Neural cell (in vitro differentiated cells): ENCODE data around the gene BMERB1. TPM values are rescaled to one million over a fixed set of nuclear protein-coding genes. Genes with fewer than 3 reads are reported as not detected.

ENCODE experiments used
- H2AFZ ChIP-seq: fragments of 200-600, 300-800 bp; sonication (generic), shearing (Covaris generic); 2 replicates; pipeline ENCODE4 v1.6.0; 2014; ENCODE audit warnings: low read depth, mild to moderate bottlenecking, antibody characterized with exemption, low read length, moderate library complexity
- H3F3A ChIP-seq: fragments of 200-600 bp; shearing (Covaris generic); 2 replicates; pipeline ENCODE4 v1.6.1; 2016; ENCODE audit warnings: mild to moderate bottlenecking, moderate library complexity, mixed read lengths, antibody characterized with exemption, low read length; ENCODE audit not compliant: insufficient read depth, poor library complexity, severe bottlenecking
- H3K27ac ChIP-seq: fragments of 200-600, 300-800 bp; sonication (generic), shearing (Covaris generic); 2 replicates; pipeline ENCODE4 v1.5.1; 2014; ENCODE audit warnings: mild to moderate bottlenecking, low read length, moderate library complexity
- H3K27me3 ChIP-seq: fragments of 300-800, 200-600 bp; sonication (generic), shearing (Covaris generic); 2 replicates; pipeline ENCODE4 v1.6.0; 2014; ENCODE audit warnings: mild to moderate bottlenecking, low read depth, low read length, moderate library complexity; ENCODE audit not compliant: insufficient read depth
- H3K36me3 ChIP-seq: fragments of 300-800, 200-600 bp; sonication (generic), shearing (Covaris generic); 2 replicates; pipeline ENCODE4 v1.5.1; 2014; ENCODE audit warnings: mild to moderate bottlenecking, antibody characterized with exemption, low read length, moderate library complexity; ENCODE audit not compliant: insufficient read depth
- H3K4me2 ChIP-seq: fragments of 300-800, 200-600 bp; sonication (generic), shearing (Covaris generic); 2 replicates; pipeline ENCODE4 v1.6.0; 2014; ENCODE audit warnings: mild to moderate bottlenecking, low read length
- H3K4me3 ChIP-seq: fragments of 300-800, 200-600 bp; sonication (generic), shearing (Covaris generic); 2 replicates; pipeline ENCODE4 v1.5.1; 2014; ENCODE audit warnings: mild to moderate bottlenecking, low read length, moderate library complexity
- H3K79me2 ChIP-seq: fragments of 200-600 bp; shearing (Covaris generic); replicated peaks from 2 replicates; pipeline ENCODE4 v1.6.0; 2014; ENCODE audit warnings: mild to moderate bottlenecking, low read length, moderate library complexity; ENCODE audit not compliant: insufficient read depth
- H3K9ac ChIP-seq: fragments of 300-800, 200-600 bp; sonication (generic), shearing (Covaris generic); 2 replicates; pipeline ENCODE4 v1.6.1; 2016; ENCODE audit warnings: mild to moderate bottlenecking, low read length, mixed read lengths
- H3K9me2 ChIP-seq: fragments of 200-600 bp; shearing (Covaris generic); 2 replicates; pipeline ENCODE4 v1.6.1; 2016; ENCODE audit warnings: mild to moderate bottlenecking, low read length, mixed read lengths; ENCODE audit not compliant: insufficient read depth
- H3K9me3 ChIP-seq: fragments of 200-600, 300-800 bp; sonication (generic), shearing (Covaris generic); 2 replicates; pipeline ENCODE4 v1.6.1; 2016; ENCODE audit warnings: mild to moderate bottlenecking, mixed run types, low read length, moderate library complexity, mixed read lengths
- H4K20me1 ChIP-seq: fragments of 200-600 bp; shearing (Covaris generic); 2 replicates; pipeline ENCODE4 v1.6.1; 2016; ENCODE audit warnings: mild to moderate bottlenecking, mixed run types; ENCODE audit not compliant: insufficient read depth
- EP300 ChIP-seq: fragments of 450-650 bp; conservative IDR thresholded peaks from 2 replicates; pipeline ENCODE4 v1.6.1; 2014; ENCODE audit warnings: antibody characterized with exemption, mild to moderate bottlenecking, moderate library complexity; ENCODE audit not compliant: poor library complexity, severe bottlenecking
- EZH2 ChIP-seq: fragments of 200-600, 300-800 bp; shearing (Covaris generic), sonication (generic); IDR thresholded peaks from 2 replicates; pipeline ENCODE4 v1.6.1; 2014; ENCODE audit warnings: antibody characterized with exemption, low read length, borderline replicate concordance, mild to moderate bottlenecking; ENCODE audit not compliant: insufficient read depth, poor library complexity, severe bottlenecking
- MXI1 ChIP-seq: fragments of 450-650 bp; conservative IDR thresholded peaks from 2 replicates; pipeline ENCODE4 v1.6.1; 2014; ENCODE audit warnings: antibody characterized with exemption, mild to moderate bottlenecking; ENCODE audit not compliant: poor library complexity, severe bottlenecking
- POLR2AphosphoS5 ChIP-seq: IDR thresholded peaks from 2 replicates; pipeline ENCODE4 v1.6.1; 2012
- RAD21 ChIP-seq: fragments of 450-650 bp; conservative IDR thresholded peaks from 2 replicates; pipeline ENCODE4 v1.6.1; 2014; ENCODE audit warnings: antibody characterized with exemption, mild to moderate bottlenecking, moderate library complexity
- REST ChIP-seq: IDR thresholded peaks from 2 replicates; pipeline ENCODE4 v1.6.1; 2012; ENCODE audit warnings: borderline replicate concordance
- SMC3 ChIP-seq: fragments of 450-650 bp; conservative IDR thresholded peaks from 2 replicates; pipeline ENCODE4 v1.6.1; 2014; ENCODE audit warnings: antibody characterized with exemption, mild to moderate bottlenecking, moderate library complexity; ENCODE audit not compliant: poor library complexity
- TAF1 ChIP-seq: IDR thresholded peaks from 2 replicates; pipeline ENCODE4 v1.6.1; 2012; ENCODE audit warnings: low read depth
- polyA plus RNA-seq: library from polyadenylated mRNA; depleted of rRNA; stranded (reverse); fragments of >200 nt; gene quantifications from 2 replicates; pipeline ENCODE4 v1.2.3, GENCODE V29; 2014
- TF ChIP-seq, protein P1 (sequence below): fragments of 450-650 bp; IDR thresholded peaks from 2 replicates; pipeline ENCODE4 v1.5.1; 2014; ENCODE audit warnings: antibody characterized with exemption, mild to moderate bottlenecking, moderate library complexity; ENCODE audit not compliant: poor library complexity, severe bottlenecking

Gene BMERB1
- polyA plus RNA-seq, 1 donor from 2014 or later: 149 TPM

GRCh38 chr16:15509051-15509592, 74.7 kb downstream of the BMERB1 start:
- Histone ChIP-seq H3K9me2 (no peaks in the 10 kb centered on the region), H3K27me3 (no peaks in the 10 kb centered on the region), H3K36me3 (no peaks in the 10 kb centered on the region), H3K79me2 (peaks cover 3% of the 10 kb centered on the region), H3K27ac (no peak overlapping the region), H3F3A (no peaks in the 10 kb centered on the region), H4K20me1 (no peaks in the 10 kb centered on the region), H3K9me3 (no peaks in the 10 kb centered on the region), H3K4me3 (no peak overlapping the region), H3K4me2 (no peak overlapping the region), H3K9ac (no peak overlapping the region), H2AFZ (no peak overlapping the region)
- TF ChIP-seq RAD21 (no peak), REST (no peak), TAF1 (no peak), SMC3 (no peak), POLR2AphosphoS5 (no peak), EP300 (no peak), MXI1 (no peak), EZH2 (no peak)
- TF ChIP-seq, protein P1, sequence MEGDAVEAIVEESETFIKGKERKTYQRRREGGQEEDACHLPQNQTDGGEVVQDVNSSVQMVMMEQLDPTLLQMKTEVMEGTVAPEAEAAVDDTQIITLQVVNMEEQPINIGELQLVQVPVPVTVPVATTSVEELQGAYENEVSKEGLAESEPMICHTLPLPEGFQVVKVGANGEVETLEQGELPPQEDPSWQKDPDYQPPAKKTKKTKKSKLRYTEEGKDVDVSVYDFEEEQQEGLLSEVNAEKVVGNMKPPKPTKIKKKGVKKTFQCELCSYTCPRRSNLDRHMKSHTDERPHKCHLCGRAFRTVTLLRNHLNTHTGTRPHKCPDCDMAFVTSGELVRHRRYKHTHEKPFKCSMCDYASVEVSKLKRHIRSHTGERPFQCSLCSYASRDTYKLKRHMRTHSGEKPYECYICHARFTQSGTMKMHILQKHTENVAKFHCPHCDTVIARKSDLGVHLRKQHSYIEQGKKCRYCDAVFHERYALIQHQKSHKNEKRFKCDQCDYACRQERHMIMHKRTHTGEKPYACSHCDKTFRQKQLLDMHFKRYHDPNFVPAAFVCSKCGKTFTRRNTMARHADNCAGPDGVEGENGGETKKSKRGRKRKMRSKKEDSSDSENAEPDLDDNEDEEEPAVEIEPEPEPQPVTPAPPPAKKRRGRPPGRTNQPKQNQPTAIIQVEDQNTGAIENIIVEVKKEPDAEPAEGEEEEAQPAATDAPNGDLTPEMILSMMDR: no peak

DNA sequence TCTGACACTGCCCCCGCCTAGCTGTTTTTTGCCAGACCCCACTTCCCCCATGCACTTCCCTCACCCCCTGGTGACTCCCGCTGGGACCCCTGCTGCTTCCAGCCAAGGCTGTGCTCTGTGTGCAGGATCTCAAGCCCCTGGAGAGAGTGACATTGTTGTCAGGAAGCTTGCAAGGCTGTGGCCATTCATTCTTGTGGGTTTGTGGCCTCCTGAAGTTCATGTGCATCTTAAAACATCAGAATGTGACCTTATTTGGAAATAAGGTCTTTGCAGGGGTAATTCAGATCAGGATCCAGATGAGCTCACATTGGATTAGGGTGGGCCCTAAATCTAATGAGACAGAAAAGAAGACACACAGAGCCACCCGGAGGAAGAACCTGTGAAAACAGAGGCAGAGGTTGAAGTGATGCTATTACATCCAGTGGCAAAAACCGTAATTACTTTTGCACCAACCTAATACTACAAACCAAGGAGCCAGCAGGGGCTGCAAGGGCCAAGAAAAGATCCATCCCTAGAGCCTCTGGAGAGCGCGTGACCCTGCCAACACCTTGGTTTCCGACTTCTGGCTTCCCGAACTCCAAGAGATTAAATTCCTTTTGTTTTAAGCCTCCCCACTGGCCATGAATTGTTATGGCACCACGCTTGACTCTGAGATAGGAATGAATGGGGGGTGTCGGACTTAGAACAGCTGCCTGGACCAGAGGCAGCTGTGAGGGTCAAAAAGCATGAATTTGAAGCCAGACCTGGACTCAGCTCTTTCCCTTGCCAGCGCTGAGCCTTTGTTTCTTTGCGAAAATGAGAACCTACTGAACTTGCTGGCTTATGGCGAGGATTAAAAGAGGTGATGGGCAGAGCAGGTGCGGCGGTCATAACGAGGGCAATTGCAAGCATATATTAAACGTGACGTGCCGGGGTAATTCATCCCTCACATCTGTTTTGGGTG, 75.5 kb downstream of the BMERB1 start:
- Histone ChIP-seq H3K36me3 (no peaks in the 10 kb centered on the region), H3K9me2 (no peaks in the 10 kb centered on the region), H3K27me3 (no peaks in the 10 kb centered on the region), H3K9me3 (no peaks in the 10 kb centered on the region), H4K20me1 (no peaks in the 10 kb centered on the region), H3F3A (no peaks in the 10 kb centered on the region), H3K9ac (no peak overlapping the region), H2AFZ (no peak overlapping the region), H3K4me3 (no peak overlapping the region), H3K4me2 (no peak overlapping the region), H3K79me2 (peaks cover 3% of the 10 kb centered on the region), H3K27ac (no peak overlapping the region)
- TF ChIP-seq, protein P1: no peak
- no peak for TF ChIP-seq EZH2
- no peak for TF ChIP-seq MXI1
- no peak for TF ChIP-seq TAF1
- no peak for TF ChIP-seq REST
- no peak for TF ChIP-seq EP300
- TF ChIP-seq POLR2AphosphoS5: no peak
- TF ChIP-seq RAD21: no peak
- TF ChIP-seq SMC3: no peak
